WI38 (cell line): Measurements from ENCODE around the gene ZMYND15.

Experiments
- H3K4me3 ChIP-seq: 2 replicates; pipeline ENCODE4 v1.5.1; 2011; ENCODE audit warnings: low read depth, mild to moderate bottlenecking, control low read depth, low read length
- CTCF ChIP-seq: IDR thresholded peaks from 2 replicates; pipeline ENCODE4 v1.5.1; 2012; ENCODE audit warnings: low read depth, mild to moderate bottlenecking, control low read depth, low read length

ZMYND15 gene

GRCh38 chr17:4788159-4788806 lies 48.6 kb downstream of the ZMYND15 start:
- no peak for TF ChIP-seq CTCF
- H3K4me3 ChIP-seq = no peak overlapping the region

- peak within 1 kb of the TSS; percentile 62 for H3K4me3 ChIP-seq
- no peak for TF ChIP-seq CTCF
These were observed 49.4 kb downstream of the ZMYND15 start, which contains the start of gene GLTPD2 for GRCh38 chr17:4788807-4789700. Gene GLTPD2, plus strand, starts transcription at chr17:4788964. Its CDS starts 48 bp downstream, at chr17:4789012.

- TF ChIP-seq CTCF = no peak
- peak overlapping the region; percentile 62 for H3K4me3 ChIP-seq
These were observed 50.0 kb downstream of the ZMYND15 start for GRCh38 chr17:4789701-4789950.

- peak; percentile 78 for TF ChIP-seq CTCF
- peak overlapping the region; percentile 62 for H3K4me3 ChIP-seq
These were observed 50.5 kb downstream of the ZMYND15 start for GRCh38 chr17:4789951-4790704.

GRCh38 chr17:4790705-4791088 lies 51.1 kb downstream of the ZMYND15 start:
- TF ChIP-seq CTCF = no peak
- peak overlapping the region; percentile 62 for H3K4me3 ChIP-seq

- H3K4me3 ChIP-seq = no peak overlapping the region
- no peak for TF ChIP-seq CTCF
These were observed 55.5 kb downstream of the ZMYND15 start for GRCh38 chr17:4795168-4795567.
